Right ventricle myocardium superior (tissue), 1 donor: ENCODE results near the gene MORN4. TPM values are rescaled to one million over a fixed set of nuclear protein-coding genes. Genes with fewer than 3 reads are reported as not detected.

Source experiments
- total RNA-seq: library from RNA; stranded (reverse); fragmentation: NEBNext Ultra II Directional; extraction: Animal tissue kit (Norgen Biotek cat#: 25700); gene quantifications from one replicate; pipeline ENCODE4 v1.2.1, GENCODE V29; 2021
- donor health status: DM: no; HTN: yes; CAD: no; lungs with severe emphysema.

Gene MORN4
- total RNA-seq, 1 donor from 2014 or later, result 8.1 TPM

Other genes starting within 250 kb of the MORN4 start
- gene RRP12, start 232.2 kb downstream of the MORN4 start, total RNA-seq, result 10.9 TPM
- gene PGAM1, start 207.3 kb downstream of the MORN4 start, total RNA-seq, result 187 TPM
- gene EXOSC1, start 187.5 kb downstream of the MORN4 start, total RNA-seq, result 14.5 TPM
- gene ZDHHC16, start 187.3 kb downstream of the MORN4 start, total RNA-seq, result 18.5 TPM
- 34.0 TPM for gene MMS19, start 135.1 kb downstream of the MORN4 start, total RNA-seq
- 26.7 TPM for gene UBTD1, start 134.6 kb downstream of the MORN4 start, total RNA-seq
- gene ANKRD2, start 60.7 kb downstream of the MORN4 start, total RNA-seq, result 152 TPM
- gene HOGA1, start 49.1 kb downstream of the MORN4 start, total RNA-seq, result 18.7 TPM
- 0.48 TPM for gene C10orf62, start 43.8 kb downstream of the MORN4 start, total RNA-seq
- 9.9 TPM for gene PI4K2A, start 7.2 kb upstream of the MORN4 start, total RNA-seq
- gene AVPI1, start 53.7 kb upstream of the MORN4 start, total RNA-seq, result 7.9 TPM
- gene MARVELD1, start 80.2 kb upstream of the MORN4 start, total RNA-seq, result 6.4 TPM
- gene ZFYVE27, start 103.6 kb upstream of the MORN4 start, total RNA-seq, result 10.6 TPM
- 2.1 TPM for gene SFRP5, start 138.5 kb upstream of the MORN4 start, total RNA-seq
- gene GOLGA7B, start 216.3 kb upstream of the MORN4 start, total RNA-seq, result 0.11 TPM